GM18499 (cell line): ENCODE results near the gene ORM2.
"Not testable (repeated sequence)": the region's sequence is repeated elsewhere in the genome, so short reads cannot be mapped to it uniquely, and the experiment has no call there.

Source experiments
- ATAC-seq: cut with Tn5 transposase; IDR thresholded peaks from one replicate; pipeline ENCODE4 v1.9.1; 2021; ENCODE audit warnings: moderate number of reproducible peaks; ENCODE audit not compliant: insufficient read depth, unreplicated experiment

Gene ORM2

DNA sequence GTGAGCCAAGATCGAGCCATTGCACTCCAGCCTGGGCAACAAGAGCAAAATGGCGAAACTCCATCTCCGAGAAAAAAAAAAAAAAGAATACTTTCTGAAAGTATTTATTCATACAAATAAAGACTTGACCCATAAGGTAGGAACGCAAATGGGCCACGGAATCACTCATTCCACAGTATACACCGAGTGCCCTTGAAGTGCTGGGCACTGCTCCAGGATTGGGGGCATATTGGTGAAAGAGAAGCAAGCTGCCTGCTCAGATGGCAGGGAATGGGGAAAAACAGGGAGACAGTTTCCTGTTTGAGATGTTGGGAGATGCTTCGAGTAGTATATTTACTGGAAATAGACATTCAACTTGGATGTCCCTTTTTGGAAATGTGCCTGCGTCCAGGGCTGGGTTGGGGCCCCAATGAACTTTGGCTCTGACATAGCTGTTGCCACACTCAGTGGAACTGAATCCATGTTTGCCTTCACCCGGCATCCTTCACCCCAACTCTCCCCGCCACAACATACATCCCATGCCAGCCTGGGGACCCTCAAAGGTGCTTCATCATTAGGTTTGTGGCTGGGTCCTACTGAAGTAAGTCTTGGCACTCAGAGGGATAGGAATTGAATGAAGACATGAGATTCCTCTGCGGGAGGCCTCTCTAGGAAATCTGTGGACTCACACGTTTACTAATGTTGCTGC, 588 bp upstream of the ORM2 start:
- not testable (repeated sequence) for ATAC-seq

DNA sequence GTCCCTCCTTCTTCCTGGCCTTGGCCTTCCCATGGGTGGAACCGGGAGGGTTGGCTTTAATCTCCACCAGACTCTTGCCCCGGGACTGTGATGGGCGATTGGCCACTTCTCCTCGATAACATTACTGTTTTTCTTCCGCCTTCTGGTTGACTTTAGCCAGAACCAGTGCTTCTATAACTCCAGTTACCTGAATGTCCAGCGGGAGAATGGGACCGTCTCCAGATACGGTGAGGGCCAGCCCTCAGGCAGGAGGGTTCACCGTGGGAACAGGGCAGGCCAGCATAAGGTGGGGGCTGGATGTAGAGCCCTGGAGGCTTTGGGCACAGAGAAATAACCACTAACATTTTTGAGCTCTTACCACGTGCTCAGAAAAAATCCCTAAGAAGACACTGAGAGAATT, 967 bp downstream of the ORM2 start:
- no peak for ATAC-seq

DNA sequence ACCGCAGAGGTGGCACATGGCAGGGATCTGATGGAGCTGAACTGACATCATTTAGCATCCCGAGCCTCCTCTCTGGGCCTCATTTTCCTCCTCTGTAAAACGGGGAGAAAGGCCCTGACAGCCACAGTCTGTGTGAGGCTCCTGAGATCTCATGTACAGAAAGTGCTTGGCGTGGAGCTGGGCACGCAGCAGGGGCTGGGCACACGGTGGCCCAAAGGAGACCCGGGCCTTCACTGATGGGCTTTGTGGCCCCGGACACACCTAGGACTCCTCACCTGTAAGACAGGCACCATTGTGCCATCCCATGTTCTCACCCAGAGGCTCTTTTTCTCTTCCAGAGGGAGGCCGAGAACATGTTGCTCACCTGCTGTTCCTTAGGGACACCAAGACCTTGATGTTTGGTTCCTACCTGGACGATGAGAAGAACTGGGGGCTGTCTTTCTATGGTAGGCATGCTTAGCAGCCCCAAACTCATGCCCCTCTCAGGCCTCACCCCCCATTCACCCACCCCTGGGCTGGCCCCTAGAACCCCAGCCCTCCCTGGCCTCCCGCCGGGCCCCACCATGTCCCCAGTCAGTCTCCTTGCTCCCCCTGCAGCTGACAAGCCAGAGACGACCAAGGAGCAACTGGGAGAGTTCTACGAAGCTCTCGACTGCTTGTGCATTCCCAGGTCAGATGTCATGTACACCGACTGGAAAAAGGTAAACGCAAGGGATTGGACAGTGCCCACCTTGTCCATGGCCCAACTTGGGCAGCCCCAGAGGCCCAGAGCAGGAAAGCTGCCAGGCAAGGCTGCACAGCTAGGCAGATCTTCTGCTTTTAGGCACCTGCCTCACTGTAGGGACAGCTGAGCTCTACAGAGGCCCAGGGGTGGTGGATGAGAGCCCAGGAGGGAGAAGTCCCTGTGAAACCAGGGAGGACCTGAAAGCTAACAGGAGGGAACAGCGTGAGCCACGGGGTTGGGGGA, 1.8 kb downstream of the ORM2 start:
- not testable (repeated sequence) for ATAC-seq

DNA sequence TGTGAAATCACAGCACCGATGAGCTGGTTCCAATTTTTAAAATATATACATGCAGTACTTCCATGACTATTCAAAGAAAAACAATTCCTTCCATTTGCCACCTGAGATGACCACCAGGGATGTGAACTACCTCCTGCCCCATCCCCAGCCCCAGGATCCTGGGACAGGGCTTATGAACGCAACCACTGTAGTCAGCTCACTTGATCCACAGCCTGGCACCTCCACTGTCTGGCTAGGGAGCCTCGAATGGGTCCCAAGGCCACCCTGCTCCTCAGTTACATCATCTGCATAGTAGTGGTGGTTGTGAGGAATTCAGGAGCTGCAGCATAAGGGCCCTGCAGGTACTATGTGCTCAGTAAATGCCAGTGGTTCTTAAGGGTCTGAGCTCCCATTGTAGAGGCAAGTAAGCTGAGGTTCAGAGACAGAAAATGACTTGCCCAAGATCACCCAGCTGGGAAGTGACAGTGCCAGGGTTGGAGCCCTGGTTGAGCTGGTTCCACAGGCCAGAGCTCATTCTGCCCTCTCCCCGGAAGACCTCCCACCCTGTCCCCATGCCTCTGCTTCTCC, 2.9 kb downstream of the ORM2 start:
- ATAC-seq: not testable (repeated sequence)

DNA sequence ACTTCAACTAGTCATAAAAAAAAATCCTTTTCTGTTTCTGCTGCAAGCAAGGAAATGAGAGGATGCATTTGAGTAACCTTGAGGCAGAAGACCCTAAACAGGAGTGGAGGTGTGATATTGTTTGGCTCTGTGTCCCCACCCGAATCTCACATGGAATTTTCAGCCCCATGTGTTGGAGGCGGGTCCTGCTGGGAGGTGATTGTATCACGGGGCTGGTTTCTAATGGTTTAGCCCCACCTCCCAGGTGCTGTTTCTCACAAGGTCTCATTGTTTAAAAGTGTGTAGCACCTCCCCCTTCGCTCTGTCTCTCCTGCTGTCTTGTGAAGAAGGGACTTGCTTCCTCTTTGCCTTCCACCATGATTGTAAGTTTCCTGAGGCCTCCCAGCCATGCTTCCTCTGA, 4.0 kb downstream of the ORM2 start:
- ATAC-seq: not testable (repeated sequence)

DNA sequence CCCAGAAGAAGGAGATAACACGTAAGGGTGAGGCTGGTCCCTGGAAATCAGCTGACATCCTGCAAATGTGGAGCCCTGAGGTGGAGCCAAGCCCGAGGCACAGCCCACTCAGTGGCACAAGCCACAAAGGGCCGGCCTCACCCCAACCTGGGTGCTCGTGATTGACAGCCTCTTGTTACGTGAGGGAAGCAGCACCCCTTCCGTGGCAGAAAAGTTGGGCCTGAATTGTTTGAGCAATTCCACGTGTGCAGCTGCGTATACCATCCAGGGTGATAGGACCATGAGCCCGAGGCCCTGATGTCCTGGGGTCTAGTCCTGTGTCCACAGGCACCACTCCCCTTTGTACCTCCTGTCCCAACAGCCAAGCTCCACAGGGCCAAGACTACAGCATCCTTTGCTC, 4.8 kb downstream of the ORM2 start:
- ATAC-seq: no peak

DNA sequence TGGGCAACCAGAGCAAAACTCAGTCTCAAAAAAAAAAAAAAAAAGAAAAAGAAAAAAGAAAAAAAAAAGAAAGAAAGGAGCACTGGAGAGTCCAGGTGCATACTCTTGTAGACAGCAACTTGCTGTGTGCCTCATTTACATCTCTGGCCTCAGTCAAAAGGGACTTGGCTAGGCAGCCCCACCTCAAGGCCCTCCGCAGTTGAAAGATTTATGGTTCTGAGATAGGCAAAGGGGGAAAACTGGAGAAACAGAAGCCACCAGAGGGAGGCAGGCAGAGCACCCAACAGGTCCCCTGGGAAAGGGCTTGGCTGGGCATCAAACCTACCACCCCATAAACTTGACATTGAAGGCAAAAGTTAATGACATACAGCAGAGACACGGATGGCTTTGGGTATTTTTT, 6.1 kb downstream of the ORM2 start:
- no peak for ATAC-seq

DNA sequence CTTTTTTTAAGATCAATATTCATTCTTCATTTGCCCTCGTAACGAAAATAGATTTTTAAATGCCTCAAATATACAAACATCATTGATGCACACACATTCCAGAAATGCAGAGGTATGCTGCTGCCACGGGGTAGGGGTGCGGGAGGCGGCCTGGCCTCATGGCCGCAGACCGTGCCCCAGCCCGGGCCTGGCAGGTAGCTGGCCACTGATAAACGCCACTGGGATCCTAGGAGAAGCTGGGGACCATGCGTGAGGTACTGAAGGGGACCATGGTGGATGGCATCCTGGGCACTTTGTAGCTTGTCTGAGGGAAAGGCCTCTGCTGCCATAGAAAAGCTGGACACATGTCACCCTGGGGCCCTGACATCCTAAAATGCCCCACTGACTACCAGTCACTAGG, 6.5 kb downstream of the ORM2 start:
- no peak for ATAC-seq

DNA sequence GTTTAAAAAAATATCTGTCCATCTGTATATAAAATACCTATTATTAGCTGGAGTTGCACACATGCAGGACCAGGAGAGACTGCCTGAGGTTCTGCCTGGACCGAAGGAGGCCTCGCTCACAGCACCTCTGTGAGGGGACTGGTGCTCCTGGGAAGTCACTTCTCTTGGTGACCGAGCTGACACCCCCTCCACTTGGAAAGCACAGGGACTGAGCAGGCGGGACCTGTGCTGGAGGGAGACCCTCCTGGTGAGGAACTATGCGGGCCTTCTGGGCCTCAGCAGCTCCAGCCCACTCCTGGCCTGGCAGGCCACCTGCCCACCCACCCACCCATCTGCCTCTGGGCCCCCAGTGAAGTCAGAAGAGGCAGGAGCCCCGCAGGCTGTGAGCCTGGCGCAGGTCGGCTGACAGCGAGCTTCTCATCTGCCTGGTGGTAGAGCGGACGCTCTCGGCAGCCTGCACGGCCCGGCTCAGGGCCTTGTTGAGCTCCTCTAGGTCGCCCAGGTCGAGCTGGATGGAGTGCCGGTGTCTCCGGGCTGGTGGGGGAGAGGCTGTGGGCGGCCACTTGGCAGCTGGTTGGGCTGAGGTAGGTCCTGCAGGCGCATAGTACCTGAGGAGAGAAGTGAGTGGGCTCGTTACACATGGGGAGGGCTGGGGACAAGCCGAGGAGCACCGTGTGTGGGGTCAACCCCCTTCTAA, 7.2 kb downstream of the ORM2 start:
- no peak for ATAC-seq

DNA sequence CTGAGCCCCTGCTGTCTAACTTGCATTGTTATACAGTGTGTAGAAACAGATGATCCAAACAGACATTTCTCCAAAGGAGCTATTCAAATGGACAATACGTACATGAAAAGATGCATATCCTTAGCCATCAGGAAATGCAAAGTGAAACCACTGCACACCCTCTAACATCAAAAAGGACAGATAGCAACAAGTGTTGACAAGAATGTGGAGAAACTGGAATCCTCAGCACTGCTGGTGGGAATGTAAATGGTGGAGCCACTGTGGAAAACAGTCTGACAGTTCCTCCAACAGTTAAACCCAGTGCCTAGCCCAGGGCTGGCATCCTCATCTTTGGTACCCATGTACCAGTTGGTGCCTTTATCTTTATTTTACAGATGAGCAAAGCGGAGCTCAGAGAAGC, 8.5 kb downstream of the ORM2 start:
- ATAC-seq: no peak

DNA sequence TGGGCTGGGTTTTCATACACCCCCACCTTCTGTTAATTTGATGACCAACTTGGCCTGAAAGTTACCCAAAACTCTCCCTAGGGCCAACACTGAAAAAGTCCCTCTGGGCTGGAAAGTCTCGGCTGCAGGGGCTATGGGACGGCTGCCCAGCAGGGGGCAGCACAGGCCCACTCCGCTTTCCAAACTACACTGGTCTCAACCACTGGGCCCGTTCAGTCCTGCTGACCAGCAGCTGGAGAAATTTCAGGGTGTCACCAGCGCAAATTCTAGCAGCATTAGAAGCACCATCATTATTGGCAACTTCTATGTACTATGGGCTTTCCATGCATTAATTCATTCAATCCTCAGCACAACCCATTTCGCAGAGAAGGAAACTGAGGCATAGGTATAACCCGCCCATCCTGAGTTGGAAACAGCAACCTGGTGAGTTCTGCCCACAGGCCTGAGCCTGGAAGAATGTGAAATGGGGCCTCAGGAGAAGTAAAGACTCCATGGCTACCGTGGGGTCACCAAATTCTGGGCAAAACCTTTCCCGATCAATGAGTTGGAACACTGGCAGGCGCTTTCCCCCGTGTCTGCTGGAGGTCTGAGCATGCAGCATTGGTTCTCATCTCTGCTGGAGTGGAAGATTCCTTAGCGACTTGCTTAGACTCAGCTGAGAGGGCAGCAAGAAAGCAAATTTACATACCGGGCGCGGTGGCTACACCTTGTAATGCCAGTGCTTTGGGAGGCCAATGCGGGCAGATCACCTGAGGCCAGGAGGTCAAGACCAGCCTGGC, 9.7 kb downstream of the ORM2 start:
- ATAC-seq: no peak

DNA sequence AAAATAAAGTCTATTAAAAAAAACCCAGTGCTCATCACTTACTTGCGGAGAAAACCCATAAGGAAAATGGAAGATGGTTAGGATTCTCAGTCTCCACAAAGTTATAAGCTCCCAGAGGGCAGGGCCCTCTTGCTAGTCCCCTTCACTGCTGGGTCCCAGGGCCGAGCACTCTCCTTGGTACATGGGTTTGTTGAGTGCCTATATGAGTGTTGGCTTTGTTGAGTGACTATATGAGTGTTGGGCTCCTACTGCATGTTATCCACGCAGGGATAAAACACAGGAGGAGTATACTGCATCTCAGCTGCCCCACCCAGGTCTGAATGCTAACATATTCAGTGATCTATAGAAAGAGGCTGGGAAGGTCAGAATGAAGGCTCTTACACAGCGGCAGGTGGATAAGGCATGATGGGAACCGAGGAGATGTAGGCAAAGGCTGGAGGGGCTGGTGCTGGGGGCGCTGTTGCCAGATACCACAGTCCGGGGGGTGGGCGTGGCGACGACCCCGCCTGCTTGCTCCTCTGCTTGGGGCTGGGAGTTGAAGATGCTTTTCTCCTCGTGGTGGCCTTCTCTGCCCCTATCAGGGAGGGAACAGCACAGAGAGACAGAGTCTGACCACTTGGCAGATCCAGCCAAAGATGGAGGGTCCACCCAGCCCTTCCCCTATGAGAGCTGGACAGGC, 11.6 kb downstream of the ORM2 start:
- ATAC-seq: no peak

DNA sequence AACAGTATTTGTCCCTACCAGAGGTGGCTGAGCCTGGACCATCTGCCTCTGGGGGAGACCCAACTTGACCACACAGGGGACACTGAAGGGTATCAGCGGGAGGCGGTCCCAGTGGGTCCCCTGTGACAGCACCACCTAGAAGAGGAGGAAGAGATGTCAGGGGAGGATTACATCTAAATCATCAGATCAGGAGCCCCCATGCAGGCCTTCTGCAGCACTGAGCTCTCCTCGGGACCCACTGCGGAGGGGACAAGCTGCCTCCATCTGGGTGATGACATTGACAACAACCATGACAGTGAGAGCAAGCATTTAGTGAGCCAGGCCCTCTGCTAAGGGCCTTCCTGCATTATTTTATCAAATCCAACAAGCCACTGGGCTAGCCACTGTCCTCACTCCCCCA, 12.3 kb downstream of the ORM2 start:
- no peak for ATAC-seq

DNA sequence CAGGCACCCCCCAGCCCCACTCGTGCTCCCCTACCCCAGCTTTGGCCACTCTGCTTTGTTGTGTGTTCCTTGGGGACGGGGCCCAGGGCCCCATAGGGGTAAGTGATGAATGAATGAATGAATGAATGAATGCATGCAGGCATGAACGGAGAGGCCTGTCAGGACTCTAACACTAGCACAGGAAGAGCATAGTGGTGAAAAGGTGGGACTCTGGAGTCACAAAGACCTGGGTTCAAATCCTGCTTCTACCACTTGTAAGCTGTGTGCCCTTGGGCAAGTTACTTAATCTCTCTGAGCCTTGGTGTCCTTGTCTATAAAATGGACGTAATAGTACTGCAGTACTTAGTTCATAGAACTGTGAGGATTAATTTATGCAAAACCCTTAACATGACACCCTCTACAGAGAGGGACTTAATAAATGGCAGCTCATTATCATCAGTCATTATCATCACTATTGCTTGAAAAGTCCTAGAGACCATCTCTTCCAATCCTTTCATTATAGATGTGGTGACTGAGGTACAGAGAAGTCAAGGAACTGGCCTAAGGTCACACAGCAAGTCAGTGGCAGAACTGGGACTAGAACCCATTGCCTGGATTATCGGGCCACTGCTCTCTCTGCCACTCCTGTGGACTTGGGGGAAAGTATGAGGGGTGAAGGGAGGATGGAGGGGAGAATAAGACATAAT, 13.2 kb downstream of the ORM2 start:
- no peak for ATAC-seq

DNA sequence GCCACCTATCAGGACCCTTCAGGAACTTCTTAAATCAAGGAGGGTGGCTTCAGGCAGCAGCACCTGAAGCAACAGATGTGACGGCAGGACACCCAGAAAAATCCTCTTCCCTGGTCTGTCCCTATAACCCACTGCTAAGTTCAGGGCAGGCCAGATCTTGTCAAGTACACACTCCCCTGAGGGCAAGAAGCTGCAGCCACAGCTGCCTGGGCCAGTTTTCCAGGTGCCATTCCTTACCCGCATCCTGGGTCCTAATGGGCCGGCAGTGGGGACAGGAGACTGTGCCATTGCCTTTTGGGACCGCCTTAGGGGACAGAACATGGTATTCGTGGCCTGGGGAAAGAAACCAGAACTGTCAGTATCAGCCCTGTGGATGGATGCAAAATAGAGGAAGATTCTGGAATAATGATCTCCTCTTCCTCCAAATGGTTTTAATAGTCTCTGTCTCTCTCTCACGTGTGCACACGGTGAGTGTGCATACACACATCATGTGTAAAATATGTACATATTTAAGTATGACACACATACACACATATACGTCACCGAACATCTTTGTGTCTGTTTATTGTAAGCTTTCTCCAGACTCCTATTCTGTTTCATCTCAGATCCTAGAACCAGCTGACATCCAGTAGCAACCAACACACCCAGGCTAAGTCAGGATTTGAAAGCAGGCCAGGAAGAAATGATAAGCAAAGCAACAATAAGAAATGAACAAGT, 14.0 kb downstream of the ORM2 start:
- no peak for ATAC-seq

DNA sequence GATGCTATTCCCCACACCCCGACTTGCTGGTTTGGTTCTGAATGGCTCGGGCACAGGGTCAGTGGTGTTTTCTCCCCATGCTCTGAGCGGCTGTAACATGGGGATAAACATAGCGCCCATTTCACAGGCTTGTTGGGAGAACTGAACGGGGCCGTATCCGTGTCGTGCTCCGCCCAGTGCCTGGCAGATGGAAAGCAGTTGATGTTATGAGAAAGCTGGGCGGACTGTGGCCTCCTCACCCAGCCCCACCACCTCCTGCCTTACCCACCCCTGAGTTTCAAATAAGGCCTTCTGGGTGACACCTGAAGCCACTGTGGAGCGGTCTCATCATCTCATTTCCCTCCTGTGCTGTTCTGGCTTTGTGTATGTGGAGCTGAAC, 14.5 kb downstream of the ORM2 start:
- no peak for ATAC-seq

DNA sequence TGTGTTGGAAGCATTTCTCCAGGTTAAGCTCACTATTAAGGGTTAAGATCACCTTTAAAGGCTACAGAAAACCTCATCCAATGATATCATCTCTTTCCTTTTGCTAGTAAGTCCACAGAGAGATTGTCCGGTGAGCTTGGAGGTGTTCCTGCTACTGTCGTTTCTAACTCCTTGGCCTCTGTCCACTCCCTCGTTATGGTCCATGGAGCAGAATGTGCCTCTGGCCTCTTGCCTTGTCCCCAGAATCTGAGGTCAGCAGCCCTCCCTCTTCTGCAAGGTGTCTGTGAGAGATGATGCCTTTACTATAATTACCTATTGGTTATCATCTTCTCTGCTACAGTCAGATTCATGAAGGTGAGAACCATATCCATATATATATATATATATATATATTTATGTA, 15.0 kb downstream of the ORM2 start:
- ATAC-seq: no peak

DNA sequence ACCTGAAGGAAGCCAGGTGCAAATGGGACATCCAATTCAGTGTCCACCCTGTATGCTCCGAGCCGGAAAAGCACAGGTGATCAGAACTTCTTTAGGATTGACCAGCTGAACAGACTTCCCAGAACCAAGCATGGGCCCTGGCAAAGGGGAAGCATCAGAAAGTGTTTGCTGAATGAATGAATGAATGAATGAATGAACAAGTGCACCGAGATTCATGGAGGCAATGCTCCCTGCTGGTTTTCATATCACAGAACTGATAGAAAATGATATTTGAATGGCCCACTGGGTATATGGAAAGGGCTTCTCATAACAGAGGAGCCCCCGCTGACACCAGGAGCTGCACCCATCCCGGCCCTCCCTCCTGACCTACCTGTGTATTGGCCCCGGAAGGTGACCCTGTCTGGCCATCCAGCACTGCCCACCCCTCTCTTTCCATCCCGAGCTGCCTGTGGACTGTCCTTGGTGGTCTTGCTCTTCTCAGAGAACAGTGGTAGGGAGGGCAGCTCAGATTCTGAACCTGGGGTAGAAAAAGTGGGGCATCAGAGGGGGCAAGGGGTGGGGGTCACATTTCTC, 15.9 kb downstream of the ORM2 start:
- no peak for ATAC-seq
